UCSD-AML1 (cell line): ENCODE data around the gene ZDHHC11.
"Not testable (repeated sequence)": the region's sequence is repeated elsewhere in the genome, so short reads cannot be mapped to it uniquely, and the experiment has no call there.

Experiments
- DNase-seq: peaks from one replicate; lab custom pipeline; 2025; ENCODE audit not compliant: unreplicated experiment; lab: John Stamatoyannopoulos, UW

Gene ZDHHC11

GRCh38 chr5:750226-750625, 100.6 kb downstream of the ZDHHC11 start:
- not testable (repeated sequence) for DNase-seq

- no peak for DNase-seq
These were observed 101.6 kb downstream of the ZDHHC11 start for GRCh38 chr5:749101-749670.

DNA sequence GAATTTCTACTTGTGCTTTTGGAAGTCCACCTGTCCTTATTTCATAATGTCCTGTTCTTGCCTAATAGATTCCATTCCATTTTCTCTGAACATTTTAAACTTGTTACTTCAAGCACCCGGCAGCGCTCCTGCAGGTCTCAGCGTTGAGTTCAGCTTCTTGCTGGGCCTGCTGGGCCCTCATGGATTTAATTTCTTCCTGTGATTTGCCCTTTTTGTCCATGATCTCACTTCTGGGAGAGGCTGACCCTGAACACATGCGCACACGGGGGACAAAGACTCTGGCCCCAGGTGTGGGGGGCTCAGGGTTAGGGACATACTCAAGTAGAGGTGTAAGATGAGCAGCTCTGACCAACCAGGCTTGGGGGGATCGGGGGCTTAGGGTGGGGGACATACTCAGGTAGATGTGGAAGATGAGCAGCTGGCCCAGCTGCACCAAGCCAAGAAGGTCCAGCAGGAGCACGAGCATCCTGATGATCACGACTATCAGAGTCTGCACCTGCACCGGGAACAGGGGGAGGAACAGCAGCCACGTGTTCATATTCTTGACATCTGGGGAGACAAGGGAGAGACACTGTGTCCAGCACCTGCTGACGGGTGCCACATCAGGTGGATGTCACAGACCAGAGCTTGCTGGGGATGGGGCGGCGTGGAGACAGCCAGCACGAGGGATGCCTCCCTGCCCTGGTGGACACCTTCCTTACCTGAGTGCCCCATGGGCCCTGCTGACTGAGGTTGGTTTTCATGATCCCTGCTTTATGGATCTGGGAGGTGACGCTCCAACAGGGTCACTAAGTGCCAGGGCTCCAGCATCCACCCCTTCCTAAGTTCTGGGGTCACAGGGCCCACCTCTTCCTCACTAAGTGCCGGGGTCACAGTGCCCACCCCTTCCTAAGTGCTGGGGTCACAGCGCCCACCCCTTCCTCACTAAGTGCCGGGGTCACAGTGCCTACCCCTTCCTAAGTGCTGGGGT, 102.5 kb downstream of the ZDHHC11 start:
- not testable (repeated sequence) for DNase-seq

- DNase-seq: not testable (repeated sequence)
These were observed 103.4 kb downstream of the ZDHHC11 start for GRCh38 chr5:747303-747844.

DNA sequence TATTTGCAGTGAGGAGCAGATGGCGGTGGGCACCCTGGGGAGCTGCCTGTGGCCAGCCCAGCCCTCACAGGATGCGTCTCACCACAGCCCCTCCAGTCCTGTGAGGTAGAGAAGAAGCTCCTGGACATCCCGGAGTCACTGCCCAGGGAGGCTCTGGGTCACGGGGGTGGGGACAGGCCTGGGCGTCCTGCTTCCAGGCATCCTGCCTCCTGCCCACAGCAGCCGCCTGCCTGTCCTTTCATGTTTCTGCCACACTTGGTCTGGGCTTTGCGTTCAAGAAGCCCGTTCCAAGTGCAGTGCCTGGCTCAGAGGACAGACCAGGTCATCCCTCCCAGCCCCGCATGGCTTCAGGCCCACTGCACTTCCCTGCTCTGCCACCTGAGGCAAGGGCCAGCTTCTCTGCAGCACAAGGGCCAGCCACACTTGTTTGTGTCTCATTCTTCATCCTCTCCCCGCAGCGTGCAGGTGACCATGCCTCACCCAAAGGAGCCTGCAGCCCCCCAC, 104.5 kb downstream of the ZDHHC11 start:
- DNase-seq: no peak
